C4-2B (cell line): Measurements from ENCODE around the gene FCN3.

ENCODE experiments used
- CTCF ChIP-seq: fragments of 450-650 bp; conservative IDR thresholded peaks from 2 replicates; pipeline ENCODE4 v1.5.1; 2017; ENCODE audit warnings: mild to moderate bottlenecking
- ZFX ChIP-seq: fragments of 450-650 bp; IDR thresholded peaks from 2 replicates; pipeline ENCODE4 v1.6.1; 2017

- TF ChIP-seq CTCF (no peak), ZFX (no peak)
Measured at GRCh38 chr1:27406362-27406680, 31.7 kb upstream of the FCN3 start.
